Heart left ventricle (tissue), 16 donors: Measurements from ENCODE around the gene SRRM5. TPM values are rescaled to one million over a fixed set of nuclear protein-coding genes. Genes with fewer than 3 reads are reported as not detected.

ENCODE experiments used
- ATAC-seq, 4 donors: fragments of 200-7000 bp; cut with Tn5 transposase; one replicate each; pipeline ENCODE4 v1.9.1; 2020 to 2022; ENCODE audit warnings: moderate library complexity in 4 of 4, mild to moderate bottlenecking in 3 of 4, moderate number of reproducible peaks in 1 of 4
- DNase-seq, 5 donors: peaks; one replicate each; pipeline ENCODE4 v3.0.0-alpha.2; 2020
- H3K27ac ChIP-seq, 12 donors: fragments of 200-600 bp; sonication (generic) in 4 of 12; one replicate each; pipeline versions ENCODE4 v1.5.0 to v1.8.0; 2016 to 2022; ENCODE audit warnings: mild to moderate bottlenecking in 2 of 12
- H3K27me3 ChIP-seq, 9 donors: fragments of 200-600 bp; sonication (generic) in 2 of 9; one replicate each; pipeline versions ENCODE4 v1.5.1 to v1.8.0; 2016 to 2022; ENCODE audit warnings: mild to moderate bottlenecking in 3 of 9
- H3K36me3 ChIP-seq, 9 donors: fragments of 200-600 bp; sonication (generic) in 2 of 9; one replicate each; pipeline versions ENCODE4 v1.5.0 to v1.8.0; 2018 to 2022; ENCODE audit warnings: mild to moderate bottlenecking in 2 of 9
- H3K4me1 ChIP-seq, 12 donors: fragments of 200-600 bp; sonication (generic) in 4 of 12; one replicate each; pipeline versions ENCODE4 v1.5.0 to v1.8.0; 2016 to 2022; ENCODE audit warnings: mild to moderate bottlenecking in 3 of 12
- H3K4me3 ChIP-seq, 12 donors: fragments of 200-600 bp; sonication (generic) in 4 of 12; one replicate each; pipeline versions ENCODE4 v1.5.0 to v1.8.0; 2017 to 2022; ENCODE audit warnings: mild to moderate bottlenecking in 9 of 12, moderate library complexity in 4 of 12
- H3K9me3 ChIP-seq, 12 donors: fragments of 200-600 bp; sonication (generic) in 4 of 12; one replicate each; pipeline versions ENCODE4 v1.5.0 to v1.8.0; 2016 to 2022; ENCODE audit warnings: mild to moderate bottlenecking in 1 of 12
- POLR2A ChIP-seq, 2 donors: fragments of 450-650 bp; IDR thresholded peaks; one replicate each; pipeline ENCODE4 v1.6.1; 2017; ENCODE audit warnings: antibody characterized with exemption in 2 of 2, mild to moderate bottlenecking in 2 of 2, moderate library complexity in 2 of 2
- WGBS, 4 donors: extraction: QIAGEN DNeasy Blood & Tissue Kit in 2 of 4; methylation state at CpG; one replicate each; pipeline versions ENCODE4 v1.1.5 to v1.1.7; 2013 to 2018; 5-methylcytosine and 5-hydroxymethylcytosine counted together
- intact Hi-C, 10 donors: fragments of 100-400 bp; cut with DNase I; formaldehyde crosslinking; loops; one replicate each; pipeline versions ENCODE4 v1.11.1 to v1.14.2; 2022
- polyA plus RNA-seq, 2 donors: library from polyadenylated mRNA; stranded (reverse); fragments of 200-250 nt; gene quantifications; one replicate each; pipeline ENCODE4 v1.2.3, GENCODE V29; 2013
- total RNA-seq, 9 donors: library from RNA; depleted of rRNA in 2 of 9; stranded (reverse); fragments of >200 nt in 2 of 9; fragmentation: NEBNext Ultra II Directional in 3 of 9; extraction: Animal tissue kit (Norgen Biotek cat#: 25700) in 3 of 9; gene quantifications; one replicate each; pipeline versions ENCODE4 v1.1.0 to v1.2.4, GENCODE V29; 2016 to 2023
- TF ChIP-seq, protein P1 (sequence below), 12 donors: fragments of 200-600 bp; sonication (generic) in 4 of 12; IDR thresholded peaks; one replicate each; pipeline versions ENCODE4 v1.5.0 to v1.8.0; 2018 to 2022; ENCODE audit warnings: antibody characterized with exemption in 12 of 12, mild to moderate bottlenecking in 5 of 12
- donor health status: ischemic (EF 13 %, LVEDD 7.1; RV severe dilation, severe dysfunction).
- donor health status: healthy with polysubstance abuse.
- donor health status: DM: no; HTN: yes; CAD: no.
- donor health status: DM: no; HTN: no; CAD: no.
- donor health status: ischemic (EF 25% LVEDD 6.9; RV normal size, moderate dysfunction).
- donor health status: ischemic (EF 25% LVEDD 5.7; RV mildly dilated, moderate dysfunction).
- donor health status: healthy.
- donor health status: DM: yes; HTN: yes; CAD: no.
- donor health status: ischemic (EF 35%, LVEDD 5.7; RV mildly dilated, moderate dysfunction).
- donor health status: nonischemic (EF 11% LVEDD 7.7; RV severe dilation, severe dysfunction).
- donor health status: DM: yes; HTN: yes; CAD: no.
- donor health status: PGD.
- donor health status: ischemic (EF 29% LVEDD 5.4; RV normal size, mild dysfunction).
- donor health status: nonischemic (EF 23%, LVEDD 6.1; RV moderate dilation, normal function).

Gene SRRM5
- total and polyA plus RNA-seq, 11 donors: 0.07 to 0.80 (median 0.16) TPM; not detected in 2

DNA sequence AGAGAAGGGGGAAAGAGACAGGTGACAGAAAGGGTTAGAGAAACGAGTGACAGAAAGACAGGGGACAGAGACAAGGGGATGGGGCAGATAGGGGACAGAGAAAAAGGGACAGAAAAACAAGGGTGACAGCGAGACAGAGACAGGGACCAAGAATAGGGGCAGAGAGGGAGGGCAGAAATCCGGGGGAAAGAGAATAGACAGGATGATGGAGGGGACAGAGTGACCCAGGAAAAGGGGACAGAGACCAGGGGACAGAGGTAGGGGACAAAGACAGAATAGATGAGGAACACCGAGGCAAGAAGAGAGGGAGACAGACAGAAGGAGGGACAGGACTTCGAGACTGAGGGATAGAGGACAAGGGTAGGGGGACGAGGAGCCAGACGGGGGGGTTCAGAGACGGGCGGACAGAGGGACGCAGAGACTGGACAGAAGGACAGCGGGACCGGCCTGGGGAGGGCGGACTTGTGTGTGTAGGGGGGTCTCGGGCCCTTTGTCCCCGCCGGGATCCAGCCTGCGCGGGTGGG, 27.2 kb downstream of the SRRM5 start:
- ATAC-seq: no peak
- WGBS, 4 donors: 9 to 12% (median 10%) methylated on average over 17 to 18 of the region's 18 CpGs

DNA sequence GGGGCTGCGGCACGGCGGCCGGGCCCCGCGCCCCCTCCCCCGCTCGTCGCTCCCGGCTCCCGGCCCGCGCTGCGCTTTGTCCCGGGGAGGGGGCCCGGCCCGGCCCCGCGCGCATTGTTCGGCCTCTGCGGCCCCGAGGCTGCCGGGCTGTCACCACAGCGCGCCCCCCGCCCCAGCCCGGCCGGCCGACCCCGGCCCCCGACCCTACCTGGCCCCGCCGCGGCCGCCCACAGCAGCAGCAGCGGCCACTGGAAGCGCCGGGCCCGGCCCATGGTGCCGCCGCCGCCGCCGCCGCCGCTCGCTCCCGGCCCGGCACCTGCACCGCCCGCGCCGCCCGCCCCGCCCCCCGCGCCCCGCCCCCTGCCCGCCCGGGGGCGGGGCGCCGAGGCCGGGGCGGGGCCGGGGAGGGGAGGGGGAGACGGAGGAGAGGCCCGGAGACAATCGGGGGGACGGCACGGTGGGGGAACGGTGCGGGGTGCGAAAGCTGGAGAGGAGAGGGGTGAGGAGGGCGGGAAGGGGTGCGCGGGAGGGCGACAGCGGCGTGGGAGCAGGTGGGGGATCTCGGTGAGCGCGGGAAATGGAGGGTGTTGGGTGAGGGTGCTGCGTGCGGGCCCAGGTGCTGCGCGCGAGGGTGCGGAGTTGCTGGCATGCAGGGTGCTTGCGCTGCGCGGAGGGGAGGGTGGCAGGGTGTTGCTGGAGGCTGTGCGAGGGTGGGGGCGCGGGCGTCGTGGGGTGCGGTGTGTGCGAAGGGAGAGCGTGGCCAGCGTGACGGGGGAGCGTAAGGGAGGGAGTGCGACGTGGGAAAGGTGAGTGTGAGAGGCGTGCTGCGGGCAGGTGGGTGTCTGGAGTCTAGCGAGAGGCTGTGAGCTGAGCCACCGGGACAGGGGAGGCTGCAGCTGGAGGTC, 27.9 kb downstream of the SRRM5 start, which contains the start of gene CADM4:
CADM4 (minus strand) TSS at position 332 of the 905 bp plus-strand sequence; CDS start at position 272, 60 bp downstream.
- Histone ChIP-seq H3K27ac (peak within 1 kb of the TSS in 2 of 12 donors; percentile 44 to 60), H3K4me3 (peak within 1 kb of the TSS; percentile 17 to 60 (median 52)), H3K36me3 (no peaks in the 10 kb centered on the region), H3K27me3 (peaks cover 0 to 30% (median 10%) of the 10 kb centered on the region in 9 donors), H3K9me3 (no peaks in the 10 kb centered on the region), H3K4me1 (peaks cover 0 to 17% (median 6%) of the 10 kb centered on the region in 12 donors)
- intact Hi-C loops: loop anchor here in 1 of 10 donors (10.0 kb wide), 1 partner anchor 195 kb away; no protein-coding TSS in a partner anchor
- peak in 3 of 4 donors; percentile 52 to 79 (median 62) for ATAC-seq
- TF ChIP-seq POLR2A (IDR thresholded peaks at IDR 0.05): no peak
- TF ChIP-seq, protein P1, sequence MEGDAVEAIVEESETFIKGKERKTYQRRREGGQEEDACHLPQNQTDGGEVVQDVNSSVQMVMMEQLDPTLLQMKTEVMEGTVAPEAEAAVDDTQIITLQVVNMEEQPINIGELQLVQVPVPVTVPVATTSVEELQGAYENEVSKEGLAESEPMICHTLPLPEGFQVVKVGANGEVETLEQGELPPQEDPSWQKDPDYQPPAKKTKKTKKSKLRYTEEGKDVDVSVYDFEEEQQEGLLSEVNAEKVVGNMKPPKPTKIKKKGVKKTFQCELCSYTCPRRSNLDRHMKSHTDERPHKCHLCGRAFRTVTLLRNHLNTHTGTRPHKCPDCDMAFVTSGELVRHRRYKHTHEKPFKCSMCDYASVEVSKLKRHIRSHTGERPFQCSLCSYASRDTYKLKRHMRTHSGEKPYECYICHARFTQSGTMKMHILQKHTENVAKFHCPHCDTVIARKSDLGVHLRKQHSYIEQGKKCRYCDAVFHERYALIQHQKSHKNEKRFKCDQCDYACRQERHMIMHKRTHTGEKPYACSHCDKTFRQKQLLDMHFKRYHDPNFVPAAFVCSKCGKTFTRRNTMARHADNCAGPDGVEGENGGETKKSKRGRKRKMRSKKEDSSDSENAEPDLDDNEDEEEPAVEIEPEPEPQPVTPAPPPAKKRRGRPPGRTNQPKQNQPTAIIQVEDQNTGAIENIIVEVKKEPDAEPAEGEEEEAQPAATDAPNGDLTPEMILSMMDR (IDR thresholded peaks at IDR 0.05): no peak
- DNase-seq: peak in 2 of 5 donors; percentile 14 to 38
- 1 to 4% (median 1%) methylated on average over 54 to 110 of the region's 110 CpGs for WGBS, 4 donors

More for the DNA sequence above, 27.2 kb downstream of the SRRM5 start:
- intact Hi-C loops: no loop called here
- TF ChIP-seq POLR2A (IDR thresholded peaks at IDR 0.05): no peak
- TF ChIP-seq, protein P1 (IDR thresholded peaks at IDR 0.05): no peak
- Histone ChIP-seq H3K27me3 (peaks cover 0 to 30% (median 10%) of the 10 kb centered on the region in 9 donors), H3K9me3 (no peaks in the 10 kb centered on the region), H3K4me1 (peaks cover 0 to 17% (median 6%) of the 10 kb centered on the region in 12 donors), H3K36me3 (no peaks in the 10 kb centered on the region), H3K4me3 (peak overlapping the region in 9 of 12 donors; percentile 17 to 60 (median 37)), H3K27ac (peak overlapping the region in 1 of 12 donors; percentile 60)
- no peak for DNase-seq

DNA sequence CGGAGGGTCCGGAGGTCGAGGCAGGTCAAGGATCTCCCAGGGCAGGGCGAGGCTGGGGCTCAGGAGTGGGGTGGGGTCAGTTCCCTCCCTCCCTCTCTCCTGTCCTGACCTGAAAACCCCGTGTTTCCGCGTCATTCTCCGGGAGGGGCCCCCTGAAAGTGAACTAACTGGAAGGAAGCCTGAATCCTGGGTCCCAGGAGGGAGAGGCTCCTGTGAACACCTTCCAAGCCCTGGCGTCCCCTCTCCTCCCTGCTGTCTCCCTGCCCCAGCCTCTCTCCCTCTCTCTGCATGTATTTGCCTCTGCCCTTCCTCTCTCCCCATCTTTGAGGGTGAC, 28.5 kb downstream of the SRRM5 start:
- Histone ChIP-seq H3K4me3 (peak overlapping the region; percentile 17 to 60 (median 52)), H3K4me1 (peaks cover 0 to 17% (median 6%) of the 10 kb centered on the region in 12 donors), H3K27ac (no peak overlapping the region), H3K36me3 (no peaks in the 10 kb centered on the region), H3K27me3 (peaks cover 0 to 30% (median 10%) of the 10 kb centered on the region in 9 donors), H3K9me3 (no peaks in the 10 kb centered on the region)
- peak in 1 of 4 donors; percentile 25 for ATAC-seq
- WGBS, 4 donors: 8 to 14% (median 13%) methylated on average over 8 to 9 of the region's 9 CpGs
- DNase-seq: no peak
- no peak for TF ChIP-seq POLR2A (IDR thresholded peaks at IDR 0.05)
- TF ChIP-seq, protein P1 (IDR thresholded peaks at IDR 0.05): no peak
- intact Hi-C loops: loop anchor here in 1 of 10 donors (10.0 kb wide), 1 partner anchor 196 kb away; no protein-coding TSS in a partner anchor

DNA sequence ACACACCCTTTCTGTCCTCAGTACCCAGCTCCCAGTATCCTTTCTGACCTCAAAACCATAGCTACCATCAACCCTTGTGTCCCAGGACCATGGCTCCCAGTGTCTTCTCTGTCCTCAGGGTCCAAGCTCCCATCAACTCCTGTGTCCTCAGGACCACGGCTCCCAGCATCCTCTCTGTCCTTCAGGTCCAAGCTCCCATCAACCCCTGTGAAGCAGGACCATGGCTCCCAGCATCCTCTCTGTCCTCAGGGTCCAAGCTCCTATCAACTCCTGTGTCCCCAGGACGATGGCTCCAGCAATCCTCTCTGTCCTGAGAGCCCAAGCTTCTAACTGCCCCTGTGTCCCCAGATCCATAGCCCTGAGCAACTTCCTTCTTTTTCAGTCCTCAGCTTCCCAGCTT, 29.4 kb downstream of the SRRM5 start:
- intact Hi-C loops: loop anchor here in 1 of 10 donors (10.0 kb wide), 1 partner anchor 197 kb away; no protein-coding TSS in a partner anchor
- H3K4me1 ChIP-seq: peaks cover 0 to 17% (median 6%) of the 10 kb centered on the region in 12 donors
- H3K27me3 ChIP-seq: peaks cover 0 to 30% (median 10%) of the 10 kb centered on the region in 9 donors
- no peak for DNase-seq
- WGBS, 4 donors: 64 to 78% (median 69%) methylated on average over 2 of the region's 2 CpGs
- no peak for ATAC-seq
- TF ChIP-seq, protein P1 (IDR thresholded peaks at IDR 0.05): no peak
- TF ChIP-seq POLR2A (IDR thresholded peaks at IDR 0.05): no peak
- H3K4me3 ChIP-seq: no peak overlapping the region
- H3K9me3 ChIP-seq: peaks cover 0 to 4% (median 0%) of the 10 kb centered on the region in 12 donors
- H3K27ac ChIP-seq: no peak overlapping the region
- no peaks in the 10 kb centered on the region for H3K36me3 ChIP-seq
